ENCODE results near the gene RPL29. TPM values are rescaled to one million over a fixed set of nuclear protein-coding genes. Genes with fewer than 3 reads are reported as not detected.

RPL29 gene
- total RNA-seq, 1 experiment from 2014 or later: 1,092 TPM

DNA sequence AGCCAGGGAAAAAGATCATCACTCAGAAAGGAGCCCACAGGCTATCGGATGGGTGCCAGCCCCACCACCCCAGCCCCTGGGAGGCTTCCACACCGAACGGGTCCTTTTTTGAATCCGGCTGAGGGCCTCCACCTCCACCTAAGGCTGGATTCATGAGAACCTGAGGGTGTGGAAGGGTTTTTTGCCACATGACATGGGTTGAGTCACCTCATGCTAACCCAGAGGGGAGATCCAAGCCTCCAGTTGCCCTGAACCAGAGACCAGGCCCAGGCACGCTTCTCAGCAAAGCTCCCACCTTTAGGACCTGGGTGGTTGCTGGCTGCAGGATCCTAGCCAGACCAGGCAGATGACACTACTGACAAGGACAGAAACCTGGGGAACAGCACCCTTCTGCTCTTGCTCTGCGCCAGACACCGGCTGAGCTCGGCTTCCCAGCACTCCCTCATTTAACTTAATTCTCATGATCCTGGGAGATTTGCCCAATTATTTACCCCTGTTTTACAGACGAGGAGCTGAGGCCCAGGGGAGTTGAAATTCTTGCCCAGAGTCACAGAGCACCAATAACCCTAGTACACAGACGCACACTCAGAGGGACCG lies 35.1 kb upstream of the RPL29 start:
- no peak overlapping the region for H3K4me3 ChIP-seq
- no peaks in the 10 kb centered on the region for H3K9me3 ChIP-seq
- H3K36me3 ChIP-seq: no peaks in the 10 kb centered on the region
- no peaks in the 10 kb centered on the region for H3K27me3 ChIP-seq
- DNase-seq: no peak

DNA sequence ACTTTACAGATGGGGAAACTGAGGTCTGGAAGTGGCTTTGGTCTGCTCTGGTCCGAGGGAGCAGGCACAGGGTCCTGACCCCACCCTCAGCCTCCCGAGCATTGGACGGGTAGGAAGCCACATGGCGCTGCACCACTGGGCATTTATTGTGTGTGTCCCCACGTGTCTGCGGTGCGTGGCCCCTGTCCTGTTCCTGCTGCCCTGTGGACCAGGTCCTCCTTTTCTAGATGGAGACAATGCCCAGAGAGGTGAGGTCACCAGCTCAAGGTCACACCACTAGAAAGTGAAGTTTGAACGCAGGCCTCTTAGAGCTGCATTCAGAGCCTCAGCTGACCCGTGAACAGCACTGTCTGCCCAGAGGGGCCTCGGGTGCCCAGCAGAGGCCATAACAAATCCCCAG lies 33.8 kb upstream of the RPL29 start:
- no peaks in the 10 kb centered on the region for H3K36me3 ChIP-seq
- H3K9me3 ChIP-seq: no peaks in the 10 kb centered on the region
- DNase-seq: no peak
- no peaks in the 10 kb centered on the region for H3K27me3 ChIP-seq
- no peak overlapping the region for H3K4me3 ChIP-seq

DNA sequence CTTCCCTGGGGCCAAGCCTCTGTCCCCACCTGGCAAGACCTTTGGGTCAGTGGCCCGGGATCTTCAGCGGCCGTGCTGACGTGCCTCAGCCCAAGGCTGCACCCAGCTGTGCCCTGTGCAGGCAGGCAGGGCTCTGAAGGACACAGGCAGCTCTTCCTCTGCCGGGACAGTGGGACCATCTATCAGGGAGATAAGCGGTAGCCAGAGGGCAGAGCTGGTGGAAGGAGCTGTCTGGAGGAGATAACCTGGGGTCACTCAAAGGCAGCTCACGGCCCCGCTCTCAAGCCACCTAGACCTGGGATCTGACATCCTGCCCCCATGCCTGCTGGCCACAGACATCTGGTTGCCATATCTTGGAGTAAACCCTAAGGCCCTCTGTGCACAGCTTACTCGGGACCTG lies 33.4 kb upstream of the RPL29 start:
- H3K4me3 ChIP-seq: no peak overlapping the region
- H3K9me3 ChIP-seq: no peaks in the 10 kb centered on the region
- DNase-seq: no peak
- H3K36me3 ChIP-seq: no peaks in the 10 kb centered on the region
- no peaks in the 10 kb centered on the region for H3K27me3 ChIP-seq

DNA sequence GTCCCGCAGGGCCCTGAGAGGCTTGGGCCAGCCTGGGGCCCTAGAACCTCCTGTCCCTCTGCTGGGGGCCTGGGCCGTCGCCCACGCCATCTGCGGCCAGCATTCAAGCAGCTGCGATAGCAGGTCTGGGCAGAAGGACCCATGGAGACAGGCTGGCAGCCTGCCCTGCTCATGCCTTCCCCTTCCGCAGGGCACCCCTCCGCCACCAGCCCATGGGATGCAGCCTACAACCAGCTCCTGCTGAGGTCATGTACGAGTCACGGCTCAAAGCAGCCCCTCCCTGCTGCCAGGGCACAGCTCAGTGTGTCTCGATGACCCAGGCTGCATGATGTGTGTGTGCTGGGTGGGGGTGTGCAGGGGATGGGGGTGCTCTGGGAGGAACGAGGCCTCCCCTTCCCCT lies 32.9 kb upstream of the RPL29 start:
- Histone ChIP-seq H3K9me3 (no peaks in the 10 kb centered on the region), H3K4me3 (no peak overlapping the region), H3K27me3 (no peaks in the 10 kb centered on the region), H3K36me3 (no peaks in the 10 kb centered on the region)
- no peak for DNase-seq

DNA sequence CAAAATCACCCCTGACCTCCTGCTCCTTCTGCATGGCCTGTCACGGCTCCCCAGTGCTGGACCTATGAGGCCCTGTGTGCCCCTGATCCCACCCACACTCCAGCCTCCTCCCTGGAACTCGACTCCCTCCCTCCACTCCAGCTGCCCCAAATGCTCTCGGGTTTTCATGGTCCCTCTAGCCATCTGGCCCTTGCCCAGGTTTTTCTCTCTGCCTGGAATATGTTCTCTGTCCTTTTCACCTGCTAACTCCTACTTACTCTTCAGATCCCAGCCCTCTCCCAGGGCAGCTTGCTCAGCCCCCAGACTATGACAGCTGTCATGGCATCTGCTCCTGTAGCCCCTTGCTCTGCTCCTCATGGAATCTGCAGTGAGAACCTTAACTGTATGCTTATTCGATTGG lies 30.3 kb upstream of the RPL29 start:
- no peak for DNase-seq
- Histone ChIP-seq H3K9me3 (no peaks in the 10 kb centered on the region), H3K27me3 (no peaks in the 10 kb centered on the region), H3K4me3 (no peak overlapping the region), H3K36me3 (no peaks in the 10 kb centered on the region)

DNA sequence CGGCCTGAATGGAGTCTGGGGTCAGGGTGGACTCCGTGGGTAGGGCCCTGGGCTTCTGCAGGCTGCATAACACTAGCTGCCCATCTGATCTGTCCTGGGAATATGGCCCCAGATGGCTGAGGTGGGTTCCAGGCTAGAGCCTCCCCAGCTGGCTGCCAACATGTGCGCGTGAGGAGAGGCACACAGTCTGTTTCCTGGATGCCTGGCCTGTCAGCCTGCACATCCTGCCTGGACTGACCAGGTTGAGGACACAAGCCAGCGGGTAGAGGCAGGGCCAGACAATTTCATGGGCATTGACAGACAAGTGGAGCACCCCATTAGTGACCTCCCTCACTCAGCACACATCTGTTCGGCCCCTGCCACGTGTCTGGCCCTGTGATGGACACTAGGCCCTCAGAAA lies 29.8 kb upstream of the RPL29 start:
- H3K4me3 ChIP-seq: no peak overlapping the region
- DNase-seq: no peak
- no peaks in the 10 kb centered on the region for H3K36me3 ChIP-seq
- no peaks in the 10 kb centered on the region for H3K9me3 ChIP-seq
- H3K27me3 ChIP-seq: no peaks in the 10 kb centered on the region

DNA sequence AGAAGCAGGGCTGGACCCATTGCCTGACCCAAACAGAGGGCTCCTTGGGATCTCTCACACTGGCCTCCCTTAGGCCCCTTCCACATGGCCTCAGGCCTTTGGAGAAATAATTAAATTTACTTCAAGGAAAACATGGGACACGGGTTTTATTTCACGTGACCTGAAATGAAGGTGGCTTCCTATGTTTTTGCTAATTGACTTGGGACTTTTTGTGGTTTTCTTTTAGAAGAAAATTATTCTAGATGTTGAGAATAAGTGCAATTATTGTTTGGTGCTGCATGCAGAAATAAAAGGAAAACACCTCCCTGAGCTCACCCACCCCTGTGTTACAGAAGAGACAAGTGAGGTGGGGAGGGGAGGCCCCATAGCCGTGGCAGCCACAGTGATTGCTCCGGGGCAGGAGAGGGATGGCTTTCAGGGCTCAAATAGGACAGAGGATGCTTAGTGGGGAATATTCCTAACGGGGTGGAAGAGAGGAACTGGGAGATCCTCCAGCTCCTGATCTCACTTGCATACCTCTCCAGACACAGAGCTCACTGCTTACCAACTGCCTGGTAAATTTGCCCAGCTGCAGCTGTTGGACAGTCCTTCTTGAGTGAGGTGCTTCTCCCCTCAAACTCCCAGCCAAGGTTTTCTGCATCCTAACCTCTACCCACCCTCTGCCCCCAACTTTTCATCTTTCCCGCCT lies 29.2 kb upstream of the RPL29 start:
- Histone ChIP-seq H3K36me3 (no peaks in the 10 kb centered on the region), H3K27me3 (no peaks in the 10 kb centered on the region), H3K9me3 (no peaks in the 10 kb centered on the region), H3K4me3 (no peak overlapping the region)
- DNase-seq: no peak

DNA sequence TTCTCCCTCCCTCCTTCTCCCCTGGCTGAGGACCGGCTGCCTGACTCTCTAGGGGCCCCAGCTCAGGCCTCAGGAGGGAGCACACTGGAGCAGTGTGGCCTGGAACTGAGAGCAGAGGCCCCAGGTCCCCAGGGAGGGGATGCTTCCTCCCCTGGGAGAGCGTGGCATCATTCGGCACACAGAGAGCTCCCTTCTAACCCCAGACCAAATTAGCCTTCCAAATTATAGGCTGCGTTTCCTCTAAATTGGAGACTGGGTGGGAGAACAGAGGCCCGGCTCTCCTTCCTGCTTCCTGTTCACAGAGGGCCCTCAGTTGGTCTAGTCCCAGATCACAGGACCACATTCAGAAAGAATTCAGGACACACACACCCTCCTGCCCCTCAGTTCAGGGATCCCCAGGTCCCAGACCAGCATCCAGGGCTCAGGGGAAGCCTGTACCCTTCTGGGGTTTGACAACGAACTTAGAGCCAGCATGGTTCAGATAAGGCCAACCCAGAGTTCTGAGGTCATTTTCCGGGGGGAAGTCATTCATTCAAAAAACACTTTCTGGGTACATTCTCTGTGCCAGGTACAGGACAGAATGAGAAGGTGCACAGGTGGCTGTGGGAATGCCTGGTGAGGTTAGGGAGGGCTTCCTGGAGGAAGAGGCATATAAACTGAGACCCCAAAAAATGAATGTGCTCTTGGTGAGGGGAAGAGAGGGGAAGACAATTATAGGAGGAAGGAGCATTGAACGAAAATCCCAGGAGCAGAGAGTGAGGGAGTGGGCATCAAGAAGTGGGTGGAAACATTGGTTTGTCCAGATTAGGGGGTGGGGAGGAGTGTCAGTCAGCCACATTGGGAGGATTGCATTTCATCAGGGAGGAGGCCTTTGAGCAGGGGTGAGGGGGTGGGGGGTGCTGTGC lies 28.4 kb upstream of the RPL29 start:
- Histone ChIP-seq H3K4me3 (no peak overlapping the region), H3K36me3 (no peaks in the 10 kb centered on the region), H3K27me3 (no peaks in the 10 kb centered on the region), H3K9me3 (no peaks in the 10 kb centered on the region)
- DNase-seq: no peak

DNA sequence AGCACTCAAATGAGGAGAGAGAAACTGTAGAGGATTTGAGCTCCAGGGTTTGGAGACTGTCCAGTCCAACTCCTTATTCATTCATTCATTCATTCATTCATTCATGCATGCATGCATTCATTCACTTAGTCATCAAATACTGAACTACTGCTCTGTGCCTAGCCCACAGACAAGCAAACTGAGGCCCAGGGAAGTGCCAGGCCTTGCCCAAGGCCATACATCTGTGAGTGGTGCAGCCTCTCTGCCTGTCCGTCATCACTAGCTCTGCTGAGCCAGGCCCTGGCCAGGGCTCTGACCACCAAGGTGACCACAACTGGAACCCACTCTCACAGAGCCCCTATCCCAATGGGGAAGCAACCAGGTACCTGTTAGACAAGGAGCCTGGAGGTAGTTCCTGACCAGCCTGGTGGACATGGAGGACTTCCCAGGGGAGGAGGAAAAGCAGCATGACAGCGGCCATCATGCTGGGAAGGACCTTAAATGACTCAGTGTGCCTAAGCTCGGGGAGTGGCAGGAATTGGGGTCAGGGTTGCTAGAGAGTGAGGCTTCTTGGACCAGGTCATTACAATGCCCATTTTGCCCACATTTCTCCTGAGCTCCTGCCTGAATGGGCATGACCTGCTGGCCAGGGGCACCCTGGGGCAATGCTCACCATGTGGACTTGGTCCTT lies 27.5 kb upstream of the RPL29 start:
- no peaks in the 10 kb centered on the region for H3K36me3 ChIP-seq
- H3K27me3 ChIP-seq: no peaks in the 10 kb centered on the region
- H3K4me3 ChIP-seq: no peak overlapping the region
- H3K9me3 ChIP-seq: no peaks in the 10 kb centered on the region
- no peak for DNase-seq

DNA sequence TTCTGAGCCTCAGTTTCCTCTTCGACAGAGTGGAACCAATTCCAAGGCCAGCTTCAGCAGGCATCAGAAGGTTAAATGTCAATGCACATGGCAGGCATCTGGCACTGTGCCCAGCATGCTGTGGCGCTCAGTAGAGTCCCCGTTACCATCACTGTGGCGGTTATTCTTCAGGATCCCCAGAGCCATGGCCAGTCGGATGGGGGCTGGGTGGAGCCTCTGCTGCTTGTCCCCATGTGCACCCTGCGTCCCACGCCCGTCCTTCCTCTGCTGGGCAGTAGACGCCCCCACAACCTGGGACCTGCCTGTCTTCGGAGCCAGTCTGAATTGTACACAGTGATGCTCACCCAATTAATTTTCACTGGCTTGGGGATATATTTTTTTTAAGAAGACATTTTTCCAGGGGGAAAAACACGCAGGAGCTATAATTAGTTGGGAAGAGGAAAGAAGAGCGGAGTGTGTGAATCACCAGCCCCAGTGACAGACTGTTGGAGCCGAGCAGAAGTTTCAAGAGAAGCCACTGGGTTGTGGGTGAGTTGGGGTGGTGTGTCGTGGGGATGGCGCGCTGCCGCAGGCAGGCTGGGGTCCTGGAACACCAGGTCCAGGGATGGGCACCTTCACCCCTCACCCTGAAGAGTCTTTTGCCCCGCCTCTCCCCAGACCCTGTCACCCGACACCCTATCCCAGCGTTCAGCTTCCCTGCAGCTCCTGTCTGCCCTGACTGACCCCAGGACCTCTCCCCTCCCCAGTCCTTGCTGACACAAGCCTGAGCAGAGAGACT lies 26.8 kb upstream of the RPL29 start:
- no peak overlapping the region for H3K4me3 ChIP-seq
- no peaks in the 10 kb centered on the region for H3K9me3 ChIP-seq
- no peak for DNase-seq
- H3K36me3 ChIP-seq: no peaks in the 10 kb centered on the region
- H3K27me3 ChIP-seq: no peaks in the 10 kb centered on the region

DNA sequence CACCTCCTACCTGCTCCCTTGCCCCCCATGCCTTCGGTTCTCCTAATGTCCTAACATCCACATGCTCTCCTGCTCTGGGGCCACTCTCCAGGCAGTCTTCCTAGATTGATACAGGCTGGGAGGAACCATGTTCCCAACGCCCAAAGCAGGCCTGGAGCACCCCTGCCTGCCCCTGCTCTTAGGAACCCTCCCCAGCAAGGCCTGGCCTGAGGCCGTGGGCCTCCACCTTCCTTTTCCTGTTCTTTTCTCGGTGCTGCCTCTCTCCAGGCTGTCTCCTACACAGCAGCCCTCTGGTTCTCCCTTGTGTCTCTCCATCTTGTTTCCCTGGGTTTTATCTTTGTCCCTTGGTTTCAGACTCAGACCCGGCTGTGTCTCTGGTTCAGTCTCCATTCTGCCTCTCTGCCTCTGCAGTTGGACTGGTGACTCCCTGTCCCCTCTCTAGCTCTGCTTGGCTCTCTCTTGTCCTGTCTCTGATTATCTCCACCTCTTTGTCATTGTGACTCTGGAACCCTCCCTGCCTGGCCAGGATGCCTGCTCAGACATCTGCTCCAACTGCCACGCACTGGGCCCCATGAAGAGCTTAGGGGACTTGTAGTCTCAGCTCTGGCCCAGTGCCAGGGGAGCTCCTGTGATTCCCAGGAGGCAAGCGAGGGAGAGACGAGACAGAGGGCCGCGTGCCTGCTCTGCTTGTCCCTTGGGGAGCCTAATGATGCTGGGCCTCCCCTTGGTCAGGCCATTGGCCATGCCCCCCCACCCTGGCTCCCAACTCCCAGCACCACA lies 26.0 kb upstream of the RPL29 start:
- no peaks in the 10 kb centered on the region for H3K36me3 ChIP-seq
- H3K9me3 ChIP-seq: no peaks in the 10 kb centered on the region
- H3K27me3 ChIP-seq: no peaks in the 10 kb centered on the region
- DNase-seq: no peak
- H3K4me3 ChIP-seq: no peak overlapping the region

DNA sequence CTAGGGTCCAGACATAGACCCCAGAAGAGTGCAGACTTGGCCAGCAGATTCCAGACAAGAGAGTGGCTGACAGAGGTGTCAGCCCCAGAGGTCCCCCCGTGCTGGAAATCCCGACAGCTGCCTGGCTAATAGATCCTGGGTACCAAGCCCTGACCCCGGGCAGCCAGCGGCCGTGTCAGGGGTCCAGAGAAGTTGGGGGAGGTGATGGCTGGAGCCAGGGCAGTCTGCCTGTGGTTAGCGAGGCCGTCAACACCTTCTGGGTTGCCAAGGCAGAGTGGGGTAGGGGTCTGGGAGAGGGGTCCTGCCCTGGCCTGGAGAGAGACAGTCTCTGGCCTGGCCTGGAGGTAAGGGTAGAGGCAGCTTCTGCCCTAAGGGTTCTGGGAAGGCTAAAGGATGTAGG lies 25.1 kb upstream of the RPL29 start:
- Histone ChIP-seq H3K9me3 (no peaks in the 10 kb centered on the region), H3K4me3 (no peak overlapping the region), H3K27me3 (no peaks in the 10 kb centered on the region), H3K36me3 (no peaks in the 10 kb centered on the region)
- DNase-seq: no peak

DNA sequence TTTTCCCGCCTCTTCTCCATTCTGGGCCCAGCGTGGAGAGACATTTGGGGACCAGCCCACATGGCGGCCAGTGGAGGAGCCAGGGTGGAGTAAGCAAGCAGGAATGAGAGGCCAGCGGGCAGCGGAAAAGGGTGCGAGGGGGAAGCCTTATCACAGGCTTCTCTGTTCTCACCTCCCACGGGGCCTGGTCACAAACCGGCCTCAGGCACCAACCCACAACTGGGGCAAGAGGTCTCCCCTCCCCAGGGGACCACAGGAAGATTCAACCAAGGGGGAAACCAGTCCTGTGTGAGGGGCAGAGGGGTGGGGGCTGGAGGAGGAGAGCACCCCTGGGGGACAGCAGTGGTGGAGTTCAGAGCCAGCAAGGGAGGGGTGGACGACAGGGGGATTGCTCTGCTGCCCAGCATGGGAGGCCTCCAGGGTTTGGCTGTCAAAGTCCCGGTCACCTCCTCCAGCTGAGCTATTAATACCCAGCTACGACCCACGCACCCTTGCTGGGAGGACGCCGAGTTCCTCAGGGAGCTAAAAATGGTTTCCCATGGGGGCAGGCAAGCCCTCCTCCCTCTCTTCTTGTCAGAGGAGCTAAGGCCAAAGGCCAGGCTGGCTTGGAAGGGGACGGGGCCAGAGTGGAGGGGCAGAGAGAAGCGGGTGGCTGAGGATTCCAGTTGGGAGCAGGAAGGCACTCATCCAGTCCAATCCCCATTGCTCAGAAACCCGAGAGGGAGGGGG lies 23.8 kb upstream of the RPL29 start:
- Histone ChIP-seq H3K9me3 (no peaks in the 10 kb centered on the region), H3K36me3 (no peaks in the 10 kb centered on the region), H3K27me3 (no peaks in the 10 kb centered on the region), H3K4me3 (no peak overlapping the region)
- no peak for DNase-seq

DNA sequence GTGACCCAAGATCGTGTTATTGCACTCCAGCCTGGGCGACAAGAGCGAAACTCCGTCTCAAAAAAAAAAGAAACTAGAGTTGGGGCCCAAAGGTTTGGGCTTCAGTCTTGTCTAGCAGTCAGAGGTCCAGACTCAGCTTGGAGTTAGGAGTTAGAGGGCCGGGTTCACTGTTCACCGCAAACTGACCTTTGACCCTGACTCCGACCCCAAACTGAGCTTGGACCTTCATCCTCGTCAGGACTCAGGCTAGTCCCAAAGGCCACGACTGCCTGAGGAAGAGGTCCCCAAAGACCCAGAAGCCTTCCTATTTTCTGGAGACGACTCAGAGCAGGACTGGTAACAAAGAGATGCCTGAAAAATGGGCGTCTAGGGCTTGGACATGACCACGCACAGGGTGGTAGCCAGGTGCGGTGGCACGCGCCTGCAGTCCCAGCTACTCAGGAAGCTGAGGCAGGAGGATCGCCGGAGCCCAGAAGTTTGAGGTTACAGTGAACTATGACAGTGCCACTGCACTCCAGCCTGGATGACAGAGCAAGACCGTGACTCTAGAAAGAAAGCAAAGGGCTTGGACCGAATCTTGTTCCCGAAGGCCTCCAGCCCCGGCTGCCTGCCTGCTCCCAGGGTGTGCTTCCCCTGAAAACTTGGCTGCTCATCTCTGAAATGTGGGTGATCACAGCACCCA lies 22.8 kb upstream of the RPL29 start:
- H3K4me3 ChIP-seq: no peak overlapping the region
- H3K36me3 ChIP-seq: no peaks in the 10 kb centered on the region
- H3K27me3 ChIP-seq: no peaks in the 10 kb centered on the region
- no peak for DNase-seq
- no peaks in the 10 kb centered on the region for H3K9me3 ChIP-seq

DNA sequence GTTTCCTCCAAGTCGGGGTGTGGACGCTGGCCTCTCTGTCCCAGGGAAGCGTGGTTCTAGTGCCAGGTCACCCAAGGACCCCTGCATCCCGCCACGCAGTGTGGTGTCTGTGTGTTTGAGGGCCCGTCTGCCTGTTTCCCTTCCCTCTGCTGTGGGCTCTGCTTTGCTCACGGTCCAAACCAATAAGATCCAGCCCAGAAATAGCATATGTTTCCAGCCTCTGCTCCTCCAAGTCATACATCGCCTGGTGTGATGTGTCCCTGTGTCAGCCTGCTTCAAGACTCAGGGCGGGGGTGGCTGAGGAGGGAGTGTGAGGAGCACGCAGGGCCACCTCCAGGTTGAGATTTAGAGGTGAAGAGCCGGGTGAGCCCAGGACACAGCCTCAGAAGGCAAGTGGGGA lies 21.9 kb upstream of the RPL29 start:
- Histone ChIP-seq H3K36me3 (no peaks in the 10 kb centered on the region), H3K27me3 (no peaks in the 10 kb centered on the region), H3K9me3 (no peaks in the 10 kb centered on the region), H3K4me3 (no peak overlapping the region)
- no peak for DNase-seq

All from MG63 (cell line).